Measurements from ENCODE around the gene TSGA10. TPM values are rescaled to one million over a fixed set of nuclear protein-coding genes. Genes with fewer than 3 reads are reported as not detected.
A peak's percentile ranks its signal among the peaks of the same experiment; 100 is the strongest.
"Not testable (repeated sequence)": the region's sequence is repeated elsewhere in the genome, so short reads cannot be mapped to it uniquely, and the experiment has no call there.

The TSGA10 gene
- polyA plus RNA-seq, 1 donor from 2014 or later: 19.7 TPM

- not testable (repeated sequence) for H3K4me3 Mint-ChIP-seq, H3K4me1 Mint-ChIP-seq, H3K36me3 Mint-ChIP-seq, H3K27me3 Mint-ChIP-seq, H3K27ac Mint-ChIP-seq
- H3K9me3 Mint-ChIP-seq: peaks cover 9 to 26% (median 18%) of the 10 kb centered on the region in 3 donors
Observed at GRCh38 chr2:99135044-99135556, 19.6 kb downstream of the TSGA10 start.

GRCh38 chr2:99127981-99128380, 26.8 kb downstream of the TSGA10 start:
- Mint-ChIP-seq H3K9me3 (peaks cover 10 to 31% (median 21%) of the 10 kb centered on the region in 3 donors), H3K27ac (no peak overlapping the region), H3K36me3 (peaks cover 5% of the 10 kb centered on the region)

GRCh38 chr2:99112617-99113016, 42.1 kb downstream of the TSGA10 start:
- H3K4me1 Mint-ChIP-seq: no peaks in the 10 kb centered on the region
- H3K27ac Mint-ChIP-seq: no peak overlapping the region
- no peak overlapping the region for H3K4me3 Mint-ChIP-seq
- no peaks in the 10 kb centered on the region for H3K36me3 Mint-ChIP-seq
- H3K9me3 Mint-ChIP-seq: no peaks in the 10 kb centered on the region
- no peaks in the 10 kb centered on the region for H3K27me3 Mint-ChIP-seq

More at GRCh38 chr2:99127981-99128380, 26.8 kb downstream of the TSGA10 start:
- Mint-ChIP-seq H3K4me1 (no peaks in the 10 kb centered on the region), H3K4me3 (no peak overlapping the region), H3K27me3 (no peaks in the 10 kb centered on the region)

- Mint-ChIP-seq H3K4me3 (no peak overlapping the region), H3K4me1 (no peaks in the 10 kb centered on the region), H3K27ac (no peak overlapping the region), H3K9me3 (no peaks in the 10 kb centered on the region), H3K27me3 (no peaks in the 10 kb centered on the region), H3K36me3 (no peaks in the 10 kb centered on the region)
Observed at GRCh38 chr2:99111945-99112344, 42.8 kb downstream of the TSGA10 start.

GRCh38 chr2:99111236-99111635, 43.5 kb downstream of the TSGA10 start:
- Mint-ChIP-seq H3K4me1 (no peaks in the 10 kb centered on the region), H3K4me3 (no peak overlapping the region), H3K27me3 (no peaks in the 10 kb centered on the region), H3K27ac (no peak overlapping the region), H3K36me3 (no peaks in the 10 kb centered on the region), H3K9me3 (no peaks in the 10 kb centered on the region)

- Mint-ChIP-seq H3K4me1 (peaks cover 0 to 2% (median 0%) of the 10 kb centered on the region in 3 donors), H3K4me3 (no peak overlapping the region), H3K9me3 (no peaks in the 10 kb centered on the region), H3K27me3 (no peaks in the 10 kb centered on the region), H3K36me3 (no peaks in the 10 kb centered on the region), H3K27ac (no peak overlapping the region)
Observed at GRCh38 chr2:99106913-99107312, 47.8 kb downstream of the TSGA10 start.

GRCh38 chr2:99104006-99104405, 50.7 kb downstream of the TSGA10 start:
- H3K4me3 Mint-ChIP-seq: no peak overlapping the region
- no peaks in the 10 kb centered on the region for H3K27me3 Mint-ChIP-seq
- H3K27ac Mint-ChIP-seq: no peak overlapping the region
- H3K4me1 Mint-ChIP-seq: peaks cover 0 to 6% (median 3%) of the 10 kb centered on the region in 3 donors
- H3K9me3 Mint-ChIP-seq: no peaks in the 10 kb centered on the region
- no peaks in the 10 kb centered on the region for H3K36me3 Mint-ChIP-seq

- Mint-ChIP-seq H3K36me3 (peaks cover 1% of the 10 kb centered on the region), H3K9me3 (no peaks in the 10 kb centered on the region), H3K4me1 (peaks cover 0 to 6% (median 3%) of the 10 kb centered on the region in 3 donors), H3K4me3 (no peak overlapping the region), H3K27me3 (no peaks in the 10 kb centered on the region), H3K27ac (peak overlapping the region in 1 of 3 donors; percentile 48)
Observed at GRCh38 chr2:99101697-99102096, 53.0 kb downstream of the TSGA10 start.

- H3K27me3 Mint-ChIP-seq: no peaks in the 10 kb centered on the region
- H3K36me3 Mint-ChIP-seq: peaks cover 3% of the 10 kb centered on the region
- H3K4me1 Mint-ChIP-seq: peaks cover 0 to 3% (median 2%) of the 10 kb centered on the region in 3 donors
- peaks cover 0 to 12% (median 4%) of the 10 kb centered on the region in 3 donors for H3K9me3 Mint-ChIP-seq
- no peak overlapping the region for H3K27ac Mint-ChIP-seq
- H3K4me3 Mint-ChIP-seq: no peak overlapping the region
Observed at GRCh38 chr2:99096728-99097127, 58.0 kb downstream of the TSGA10 start.

GRCh38 chr2:99088017-99088416, 66.7 kb downstream of the TSGA10 start:
- Mint-ChIP-seq H3K4me3 (no peak overlapping the region), H3K27ac (no peak overlapping the region), H3K27me3 (peaks cover 2% of the 10 kb centered on the region), H3K4me1 (no peaks in the 10 kb centered on the region), H3K9me3 (peaks cover 0 to 5% (median 0%) of the 10 kb centered on the region in 3 donors), H3K36me3 (peaks cover 5% of the 10 kb centered on the region)

GRCh38 chr2:99086385-99086784, 68.4 kb downstream of the TSGA10 start:
- H3K36me3 Mint-ChIP-seq: peaks cover 5% of the 10 kb centered on the region

GRCh38 chr2:99085421-99085820, 69.3 kb downstream of the TSGA10 start:
- Mint-ChIP-seq H3K27me3 (peaks cover 7% of the 10 kb centered on the region), H3K4me3 (no peak overlapping the region), H3K9me3 (no peaks in the 10 kb centered on the region), H3K4me1 (no peaks in the 10 kb centered on the region), H3K27ac (no peak overlapping the region), H3K36me3 (peaks cover 2% of the 10 kb centered on the region)

More at GRCh38 chr2:99086385-99086784, 68.4 kb downstream of the TSGA10 start:
- no peak overlapping the region for H3K27ac Mint-ChIP-seq
- peaks cover 7% of the 10 kb centered on the region for H3K27me3 Mint-ChIP-seq
- H3K4me3 Mint-ChIP-seq: no peak overlapping the region
- H3K9me3 Mint-ChIP-seq: no peaks in the 10 kb centered on the region
- no peaks in the 10 kb centered on the region for H3K4me1 Mint-ChIP-seq

- Mint-ChIP-seq H3K9me3 (no peaks in the 10 kb centered on the region), H3K36me3 (no peaks in the 10 kb centered on the region), H3K4me1 (no peaks in the 10 kb centered on the region), H3K4me3 (no peak overlapping the region), H3K27me3 (peaks cover 7% of the 10 kb centered on the region), H3K27ac (no peak overlapping the region)
Observed at GRCh38 chr2:99084256-99084655, 70.5 kb downstream of the TSGA10 start.

GRCh38 chr2:99081891-99082290, 72.9 kb downstream of the TSGA10 start:
- Mint-ChIP-seq H3K4me3 (no peak overlapping the region), H3K36me3 (no peaks in the 10 kb centered on the region), H3K27me3 (peaks cover 7% of the 10 kb centered on the region), H3K9me3 (no peaks in the 10 kb centered on the region), H3K27ac (no peak overlapping the region), H3K4me1 (no peaks in the 10 kb centered on the region)

GRCh38 chr2:99079226-99079625, 75.5 kb downstream of the TSGA10 start:
- no peaks in the 10 kb centered on the region for H3K9me3 Mint-ChIP-seq
- H3K36me3 Mint-ChIP-seq: no peaks in the 10 kb centered on the region
- no peaks in the 10 kb centered on the region for H3K4me1 Mint-ChIP-seq
- H3K27ac Mint-ChIP-seq: no peak overlapping the region
- H3K27me3 Mint-ChIP-seq: peaks cover 5% of the 10 kb centered on the region
- H3K4me3 Mint-ChIP-seq: no peak overlapping the region

GRCh38 chr2:99072551-99072950, 82.2 kb downstream of the TSGA10 start:
- Mint-ChIP-seq H3K4me1 (no peaks in the 10 kb centered on the region), H3K36me3 (peaks cover 2% of the 10 kb centered on the region), H3K27ac (no peak overlapping the region), H3K27me3 (no peaks in the 10 kb centered on the region), H3K4me3 (no peak overlapping the region), H3K9me3 (no peaks in the 10 kb centered on the region)
